Stimulated activated CD4-positive, alpha-beta T cell treated with anti-CD3 and anti-CD28 coated beads, Interleukin-1b, Interleukin-23, amount 100 ng/mL, for 4 hours (primary cell): Measurements from ENCODE around the gene NAALADL1.

Experiments
- DNase-seq, 2 donors: peaks; one replicate each; pipeline ENCODE4 v3.0.0-alpha.2; 2020; ENCODE audit warnings: low read depth in 2 of 2

The NAALADL1 gene, protein sequence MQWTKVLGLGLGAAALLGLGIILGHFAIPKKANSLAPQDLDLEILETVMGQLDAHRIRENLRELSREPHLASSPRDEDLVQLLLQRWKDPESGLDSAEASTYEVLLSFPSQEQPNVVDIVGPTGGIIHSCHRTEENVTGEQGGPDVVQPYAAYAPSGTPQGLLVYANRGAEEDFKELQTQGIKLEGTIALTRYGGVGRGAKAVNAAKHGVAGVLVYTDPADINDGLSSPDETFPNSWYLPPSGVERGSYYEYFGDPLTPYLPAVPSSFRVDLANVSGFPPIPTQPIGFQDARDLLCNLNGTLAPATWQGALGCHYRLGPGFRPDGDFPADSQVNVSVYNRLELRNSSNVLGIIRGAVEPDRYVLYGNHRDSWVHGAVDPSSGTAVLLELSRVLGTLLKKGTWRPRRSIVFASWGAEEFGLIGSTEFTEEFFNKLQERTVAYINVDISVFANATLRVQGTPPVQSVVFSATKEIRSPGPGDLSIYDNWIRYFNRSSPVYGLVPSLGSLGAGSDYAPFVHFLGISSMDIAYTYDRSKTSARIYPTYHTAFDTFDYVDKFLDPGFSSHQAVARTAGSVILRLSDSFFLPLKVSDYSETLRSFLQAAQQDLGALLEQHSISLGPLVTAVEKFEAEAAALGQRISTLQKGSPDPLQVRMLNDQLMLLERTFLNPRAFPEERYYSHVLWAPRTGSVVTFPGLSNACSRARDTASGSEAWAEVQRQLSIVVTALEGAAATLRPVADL

DNA sequence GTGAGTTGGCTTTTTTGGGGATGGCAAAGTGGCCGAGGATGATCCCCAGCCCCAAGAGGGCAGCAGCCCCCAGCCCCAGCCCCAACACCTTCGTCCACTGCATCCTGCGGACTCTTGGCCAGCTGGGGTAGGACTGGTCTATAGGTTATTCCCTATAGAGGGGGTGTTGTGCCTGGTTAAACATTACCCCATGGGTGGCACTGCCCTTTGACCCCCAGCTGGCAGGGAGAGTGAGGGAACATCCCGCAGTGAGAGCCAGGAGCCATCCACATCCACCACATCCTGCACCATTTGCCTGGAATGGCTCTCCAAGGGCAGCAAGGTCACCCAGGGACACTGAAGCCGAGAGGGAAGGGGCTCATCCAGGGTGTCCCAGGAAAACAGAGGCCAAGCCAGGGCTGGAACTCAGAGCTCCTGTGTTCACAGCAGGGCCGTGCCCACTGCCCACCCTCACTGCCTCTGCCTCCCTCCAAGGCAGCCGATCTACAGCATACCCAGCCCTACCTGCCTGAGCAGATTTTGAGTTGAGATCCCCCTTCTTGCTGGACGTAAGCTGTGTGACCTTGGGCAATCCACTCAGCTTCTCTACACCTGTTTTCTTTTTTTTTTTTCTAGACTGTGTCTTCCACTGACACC, at the start of gene NAALADL1:
NAALADL1 (minus strand) TSS at position 135 of the 636 bp plus-strand sequence; CDS start at position 103, 32 bp downstream.
- no peak for DNase-seq

DNA sequence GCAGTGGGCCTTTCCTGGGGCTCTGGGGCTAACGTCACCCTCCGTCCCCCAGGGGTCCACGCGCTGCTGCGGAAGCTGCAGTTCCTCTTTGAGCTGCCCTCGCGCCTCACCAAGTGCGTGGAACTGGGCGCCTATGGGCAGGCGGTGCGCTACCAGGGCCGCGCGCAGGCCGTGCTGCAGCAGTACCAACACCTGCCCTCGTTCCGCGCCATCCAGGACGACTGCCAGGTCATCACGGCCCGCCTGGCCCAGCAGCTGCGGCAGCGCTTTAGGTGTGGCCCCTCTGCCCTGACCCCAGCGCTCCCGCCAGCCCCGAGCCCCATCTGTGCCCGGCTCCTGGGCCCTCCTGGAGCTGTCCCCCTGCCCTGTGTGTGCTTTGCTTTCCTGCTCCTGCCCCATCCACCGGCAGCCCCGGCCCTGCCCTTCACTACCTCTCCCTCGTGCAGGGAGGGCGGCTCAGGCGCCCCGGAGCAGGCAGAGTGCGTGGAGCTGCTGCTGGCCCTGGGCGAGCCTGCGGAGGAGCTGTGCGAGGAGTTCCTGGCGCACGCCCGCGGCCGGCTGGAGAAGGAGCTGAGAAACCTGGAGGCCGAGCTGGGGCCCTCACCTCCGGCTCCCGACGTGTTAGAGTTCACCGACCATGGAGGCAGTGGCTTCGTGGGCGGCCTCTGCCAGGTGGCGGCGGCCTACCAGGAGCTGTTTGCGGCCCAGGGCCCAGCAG, 49.6 kb upstream of the NAALADL1 start:
- no peak for DNase-seq

DNA sequence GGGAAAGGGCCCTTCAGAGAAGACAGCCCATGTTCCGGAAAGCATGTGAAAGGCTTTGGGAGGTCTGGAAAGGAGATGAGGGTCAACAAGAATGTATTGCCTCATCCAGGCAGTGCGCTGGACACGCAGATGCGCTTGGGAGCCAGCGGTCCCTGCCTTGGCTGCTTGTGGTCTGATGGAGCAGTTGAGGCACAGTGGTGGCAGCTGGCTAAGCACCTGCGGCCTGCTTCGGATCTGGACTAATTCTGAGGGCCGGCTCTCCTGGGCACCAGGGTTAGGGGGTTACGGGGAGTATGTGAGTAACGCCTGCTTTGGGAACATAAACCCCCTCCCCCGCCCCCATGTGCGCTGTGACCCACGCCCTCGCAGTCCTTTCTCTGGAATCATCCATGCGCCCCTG, 48.7 kb upstream of the NAALADL1 start:
- DNase-seq, result no peak

DNA sequence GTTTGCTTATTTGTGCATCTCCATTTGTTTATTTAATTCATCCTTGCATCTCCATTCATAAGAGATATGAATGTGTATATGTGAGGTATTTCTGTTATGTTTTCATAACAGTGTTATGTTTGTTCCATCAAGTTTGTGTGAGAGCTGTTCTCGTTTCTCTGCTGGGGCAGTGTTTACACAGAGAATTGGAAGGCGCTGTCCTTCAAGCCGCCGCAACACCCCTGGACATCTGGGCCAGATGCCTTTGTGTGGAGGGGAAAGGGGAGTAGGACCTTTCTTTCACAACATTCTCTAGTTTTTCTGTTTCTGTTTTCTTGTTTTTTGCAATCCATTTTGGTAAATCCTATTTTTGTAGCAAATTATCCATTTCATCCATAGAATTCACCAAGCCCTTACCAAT, 46.3 kb upstream of the NAALADL1 start:
- no peak for DNase-seq

DNA sequence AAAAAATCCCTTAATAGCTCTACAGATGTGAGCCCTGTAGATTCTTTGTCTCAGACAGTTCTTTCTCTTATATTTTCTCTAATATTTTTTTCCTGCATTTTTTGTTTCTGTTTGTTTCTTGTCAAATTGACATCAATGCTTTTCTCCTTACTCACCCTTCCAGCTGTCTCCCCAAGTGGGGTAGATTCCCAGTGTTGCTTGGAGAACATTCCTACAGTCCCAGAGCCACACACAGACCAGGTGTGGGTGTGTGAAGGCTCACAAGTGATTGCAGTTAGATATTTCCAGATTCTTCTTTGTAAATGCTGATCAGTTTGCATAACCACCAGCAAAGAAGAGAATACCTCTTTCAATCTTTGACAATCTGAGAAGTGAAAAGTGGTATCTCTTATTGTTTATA, 45.1 kb upstream of the NAALADL1 start:
- DNase-seq, result no peak

DNA sequence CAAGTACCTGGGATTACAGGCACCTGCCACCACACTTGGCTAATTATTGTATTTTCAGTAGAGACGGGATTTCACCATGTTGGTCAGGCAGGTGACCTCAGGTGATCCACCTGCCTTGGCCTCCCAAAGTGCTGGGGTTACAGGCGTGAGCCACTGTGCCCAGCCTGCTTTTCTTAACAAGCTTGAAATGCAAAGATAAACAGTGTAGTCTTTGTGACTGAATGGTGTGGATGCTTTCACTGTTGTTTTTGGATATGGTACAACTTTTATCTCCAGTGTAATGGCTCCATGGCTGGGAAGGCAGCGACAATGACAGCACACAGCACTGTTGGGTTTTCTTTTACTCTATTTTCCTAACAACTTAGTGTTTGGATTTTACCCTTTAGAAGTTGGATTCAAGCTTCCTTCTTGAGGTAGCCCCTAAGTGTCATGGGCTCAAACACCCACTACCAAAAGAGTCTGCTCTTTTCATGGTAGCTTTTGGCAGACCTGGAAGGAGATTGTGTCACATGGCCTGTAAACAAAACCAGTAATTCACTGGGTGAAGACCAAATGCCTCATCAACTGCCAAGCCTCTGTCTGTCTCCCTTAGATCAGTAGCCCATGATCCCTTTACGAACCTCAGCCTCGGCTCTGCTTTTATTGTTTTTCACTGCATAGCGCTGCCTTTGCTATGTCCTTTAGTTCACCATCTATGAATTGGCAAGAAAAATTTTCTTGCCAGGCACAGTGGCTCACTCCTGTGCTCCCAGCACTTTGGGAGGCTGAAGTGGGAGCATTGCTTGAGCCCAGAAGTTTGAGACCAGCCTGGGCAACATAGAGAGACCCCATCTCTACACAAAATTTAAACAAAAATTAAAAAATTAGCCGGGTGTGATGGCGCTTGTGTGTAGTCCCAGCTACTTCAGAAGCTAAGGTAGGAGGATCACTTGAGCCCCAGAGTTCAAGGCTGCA, 44.1 kb upstream of the NAALADL1 start:
- no peak for DNase-seq

DNA sequence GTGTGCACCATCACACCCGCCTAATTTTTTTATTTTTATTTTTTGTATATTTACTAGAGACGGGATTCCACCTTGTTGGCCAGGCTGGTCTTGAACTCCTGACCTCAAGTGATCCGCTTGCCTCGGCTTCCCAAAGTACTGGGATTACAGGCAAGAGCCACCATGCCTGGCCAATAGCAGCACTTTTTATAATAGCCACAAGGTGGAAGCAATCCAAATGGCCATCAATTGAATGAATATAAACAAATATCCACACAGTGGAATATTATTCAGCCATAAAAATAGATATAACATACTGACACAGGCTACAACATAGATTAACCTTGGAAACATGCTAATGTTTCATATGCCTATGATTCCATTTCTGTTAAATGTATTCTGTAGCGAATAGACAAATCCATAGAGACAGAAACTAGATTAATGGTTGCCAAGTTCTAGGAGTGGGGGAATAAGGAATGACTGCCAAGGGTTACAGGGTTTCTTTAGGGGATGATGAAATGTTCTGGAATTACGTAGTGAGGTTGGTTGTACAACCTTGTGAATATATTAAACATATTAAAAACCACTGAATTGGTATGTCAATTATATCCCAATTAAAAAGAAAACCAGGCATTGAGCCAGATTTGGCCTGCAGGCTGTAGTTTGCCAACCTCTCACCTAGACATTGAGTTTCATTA, 42.5 kb upstream of the NAALADL1 start:
- no peak for DNase-seq

DNA sequence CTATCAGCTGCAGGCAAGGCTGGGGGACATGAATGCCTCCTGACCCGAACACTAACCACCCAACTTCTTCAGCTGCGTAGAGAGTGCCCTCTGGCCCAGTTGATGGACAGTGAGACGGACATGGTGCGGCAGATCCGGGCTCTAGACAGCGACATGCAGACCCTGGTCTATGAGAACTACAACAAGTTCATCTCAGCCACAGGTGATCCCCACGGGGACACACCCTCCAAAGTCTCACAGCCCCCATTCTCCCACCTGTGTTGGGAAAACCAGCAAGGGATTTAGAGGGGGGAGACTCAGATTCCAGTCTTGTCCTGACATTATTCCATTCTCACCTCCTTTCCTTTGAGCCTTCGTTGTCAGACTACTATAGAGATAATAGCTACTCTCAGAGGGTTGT, 38.6 kb upstream of the NAALADL1 start:
- no peak for DNase-seq

DNA sequence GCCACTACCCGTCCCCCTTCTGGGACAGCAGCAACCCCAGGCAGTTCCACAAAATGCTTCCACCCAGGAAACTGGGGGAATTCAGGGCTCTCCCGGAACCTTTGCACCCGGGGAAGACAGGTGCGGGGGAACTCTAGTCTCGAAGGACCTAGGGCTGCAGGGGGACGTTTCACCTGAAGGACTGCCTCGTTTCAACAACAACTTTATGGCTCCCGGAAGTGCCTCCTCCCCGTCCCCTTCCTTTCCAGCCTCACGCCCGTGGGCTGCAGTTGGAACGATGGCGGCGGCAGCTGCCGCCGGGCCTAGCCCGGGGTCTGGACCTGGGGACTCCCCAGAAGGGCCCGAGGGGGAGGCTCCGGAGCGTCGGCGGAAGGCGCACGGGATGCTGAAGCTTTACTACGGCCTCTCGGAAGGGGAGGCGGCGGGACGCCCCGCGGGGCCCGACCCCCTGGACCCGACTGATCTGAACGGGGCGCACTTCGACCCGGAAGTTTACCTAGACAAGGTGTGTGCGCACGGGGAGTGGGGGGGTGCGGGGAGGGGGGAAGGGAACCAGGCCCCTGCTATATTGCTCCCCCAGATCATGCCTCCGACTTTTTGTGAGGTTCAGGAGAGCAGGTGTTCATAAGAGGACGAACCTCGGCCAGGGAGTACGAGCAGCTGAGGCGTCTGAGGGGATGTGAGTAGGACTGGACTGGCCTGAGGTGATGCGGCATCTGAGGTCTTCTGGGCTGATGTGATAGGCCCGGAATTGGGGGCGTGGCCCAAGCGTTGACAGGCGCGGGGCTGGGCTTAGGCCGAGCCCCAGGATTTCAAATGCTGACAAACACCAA, 37.8 kb upstream of the NAALADL1 start, which contains the start of gene VPS51:
VPS51 (plus strand) TSS at position 241 of the 833 bp plus-strand sequence; CDS start at position 278, 37 bp downstream.
- peak; percentile 73 to 76 for DNase-seq

DNA sequence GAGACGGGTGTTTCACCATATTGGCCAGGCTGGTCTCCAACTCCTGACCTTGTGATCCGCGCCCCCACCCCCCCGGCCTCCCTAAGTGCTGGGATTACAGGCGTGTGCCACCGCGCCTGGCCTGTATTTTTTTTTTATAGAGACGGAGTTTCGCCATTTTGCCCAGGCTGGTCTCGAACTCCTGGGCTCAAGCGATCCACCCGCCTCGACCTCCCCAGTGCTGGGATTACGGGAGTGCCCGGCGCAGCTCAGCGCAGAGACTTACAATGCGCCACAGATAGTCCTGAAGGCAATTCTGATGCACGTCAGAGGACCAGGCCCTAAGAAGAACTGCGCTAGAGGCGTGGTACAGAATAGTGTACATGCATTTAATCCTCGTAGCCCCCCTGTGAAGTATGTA, 37.1 kb upstream of the NAALADL1 start:
- no peak for DNase-seq

DNA sequence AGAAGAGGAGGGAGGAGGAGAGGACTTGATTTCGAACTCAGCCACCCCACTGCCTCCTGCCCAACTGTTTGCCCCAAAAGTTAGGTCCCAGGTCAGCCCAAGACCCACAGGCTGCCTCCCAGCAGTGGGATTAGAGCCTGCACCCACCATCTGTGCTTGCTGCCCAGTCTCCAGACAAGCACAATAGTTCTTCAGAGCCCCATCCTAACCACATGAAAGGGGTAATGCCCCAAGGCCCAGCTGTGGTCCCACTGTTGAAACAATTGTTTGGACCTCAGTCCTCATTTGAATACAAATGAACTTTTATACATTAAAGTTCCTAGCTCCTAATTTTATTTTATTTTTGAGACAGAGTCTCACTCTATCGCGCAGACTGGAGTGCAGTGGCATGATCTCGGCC, 32.3 kb upstream of the NAALADL1 start:
- DNase-seq, result no peak

DNA sequence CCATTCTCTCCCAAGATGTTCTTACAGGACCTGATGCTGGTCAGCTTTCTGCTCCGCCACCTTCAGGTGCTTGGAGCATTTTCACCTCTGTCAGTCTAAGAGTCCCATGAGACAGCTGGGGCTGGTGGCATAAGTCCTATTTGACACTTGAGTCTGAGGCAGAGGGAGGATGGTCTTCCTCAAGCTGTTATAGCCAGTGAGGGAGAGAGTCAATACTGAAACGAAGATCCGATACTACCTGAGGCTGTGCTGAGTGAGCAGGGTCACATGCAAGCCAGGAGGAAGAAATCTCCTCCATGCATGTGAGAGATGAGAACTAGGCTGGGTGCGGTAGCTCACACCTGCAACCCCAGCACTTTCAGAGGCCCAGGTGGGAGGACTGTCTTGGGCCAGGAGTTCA, 31.3 kb upstream of the NAALADL1 start:
- no peak for DNase-seq

DNA sequence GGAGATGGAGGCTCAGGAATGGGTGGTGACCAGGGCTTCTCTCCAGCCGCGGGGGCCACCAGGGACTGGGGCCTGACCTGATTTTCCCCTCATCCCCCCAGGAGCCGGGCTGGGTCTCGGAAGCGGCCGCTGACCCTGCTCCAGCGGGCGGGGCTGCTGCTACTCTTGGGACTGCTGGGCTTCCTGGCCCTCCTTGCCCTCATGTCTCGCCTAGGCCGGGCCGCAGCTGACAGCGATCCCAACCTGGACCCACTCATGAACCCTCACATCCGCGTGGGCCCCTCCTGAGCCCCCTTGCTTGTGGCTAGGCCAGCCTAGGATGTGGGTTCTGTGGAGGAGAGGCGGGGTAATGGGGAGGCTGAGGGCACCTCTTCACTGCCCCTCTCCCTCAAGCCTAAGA, 29.5 kb upstream of the NAALADL1 start:
- DNase-seq, result no peak

DNA sequence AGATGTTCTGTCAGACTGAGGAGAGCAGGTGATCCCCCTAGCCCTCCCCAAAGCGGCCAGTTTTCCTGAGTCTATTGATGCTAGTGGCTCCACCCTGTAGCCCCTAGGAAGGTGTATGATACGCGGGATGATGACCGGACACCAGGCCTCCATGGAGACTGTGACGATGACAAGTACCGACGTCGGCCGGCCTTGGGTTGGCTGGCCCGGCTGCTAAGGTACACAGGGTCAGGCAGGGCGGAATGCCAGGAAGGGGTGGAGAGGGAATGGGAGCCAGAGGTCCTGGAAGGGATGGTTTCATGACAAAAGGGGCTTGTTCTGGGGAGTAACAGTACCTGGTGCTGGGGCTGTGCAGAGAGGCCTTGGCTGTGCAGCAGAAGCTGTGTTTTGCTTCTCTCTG, 28.9 kb upstream of the NAALADL1 start:
- DNase-seq, result no peak

DNA sequence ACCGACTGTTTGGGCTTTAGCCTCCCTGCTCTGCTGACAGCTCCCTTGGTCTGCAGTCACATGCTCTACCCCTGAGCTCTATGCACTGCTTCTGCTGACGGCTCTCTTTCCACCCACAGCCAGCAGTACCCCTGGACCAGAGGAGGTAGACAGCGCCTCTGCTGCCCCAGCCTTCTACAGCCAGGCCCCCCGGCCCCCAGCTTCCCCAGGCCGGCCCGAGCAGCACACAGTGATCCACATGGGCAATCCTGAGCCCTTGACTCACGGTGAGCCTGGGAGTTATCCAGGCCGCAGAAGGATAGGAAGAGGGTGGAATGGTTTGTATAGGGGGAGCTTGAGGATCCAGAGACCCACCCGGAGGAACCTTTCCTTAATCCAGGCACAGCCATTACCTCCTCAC, 28.5 kb upstream of the NAALADL1 start:
- no peak for DNase-seq

DNA sequence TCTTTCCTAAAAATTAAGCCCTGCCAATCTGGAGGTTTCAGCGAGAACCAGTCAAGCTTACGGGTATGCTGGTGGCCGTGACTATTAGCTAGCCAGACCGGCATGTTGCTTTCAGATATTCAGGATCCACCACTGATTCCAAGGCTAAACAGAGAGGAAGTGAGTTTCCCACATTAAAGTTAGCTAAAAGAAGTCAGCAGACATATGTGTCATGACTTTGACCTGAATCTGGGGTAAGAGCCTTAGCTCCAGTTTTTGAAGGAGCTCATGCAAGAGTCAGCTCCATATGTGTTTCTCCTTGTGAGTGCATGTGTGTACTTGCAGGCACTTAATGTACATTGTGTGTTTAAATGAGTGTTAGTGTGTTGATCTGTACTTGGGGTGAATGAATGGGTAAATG, 27.1 kb upstream of the NAALADL1 start:
- DNase-seq, result no peak

DNA sequence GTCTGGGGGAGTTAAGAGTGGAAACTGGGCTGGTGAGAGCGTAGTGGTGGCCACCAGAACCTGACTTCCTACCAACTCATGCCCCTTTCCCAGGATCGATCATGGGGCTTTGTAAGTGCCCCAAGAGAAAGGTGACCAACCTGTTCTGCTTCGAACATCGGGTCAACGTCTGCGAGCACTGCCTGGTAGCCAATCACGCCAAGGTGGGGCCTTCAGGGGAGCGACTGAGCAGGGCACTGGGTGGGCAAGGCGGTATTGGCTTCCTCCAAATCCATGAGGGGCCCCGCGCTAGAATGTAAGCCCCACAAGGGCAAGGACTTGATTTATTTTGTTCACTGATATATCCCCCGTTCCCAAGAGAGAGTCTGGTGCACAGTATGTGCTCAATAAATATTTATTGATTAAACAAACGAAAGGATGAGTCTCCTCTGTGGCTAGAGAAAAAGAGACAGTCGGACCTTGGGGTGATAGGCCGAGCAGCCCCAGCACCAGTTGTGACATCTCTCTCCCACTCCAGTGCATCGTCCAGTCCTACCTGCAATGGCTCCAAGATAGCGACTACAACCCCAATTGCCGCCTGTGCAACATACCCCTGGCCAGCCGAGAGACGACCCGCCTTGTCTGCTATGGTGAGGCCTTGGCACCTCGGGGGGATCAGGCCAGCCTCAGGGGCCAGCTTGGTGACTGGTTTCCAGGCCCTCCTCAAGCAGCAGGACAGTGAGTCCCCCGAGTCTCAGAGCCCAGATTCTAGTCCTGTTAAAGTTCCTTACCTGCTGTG, 26.4 kb upstream of the NAALADL1 start:
- no peak for DNase-seq

DNA sequence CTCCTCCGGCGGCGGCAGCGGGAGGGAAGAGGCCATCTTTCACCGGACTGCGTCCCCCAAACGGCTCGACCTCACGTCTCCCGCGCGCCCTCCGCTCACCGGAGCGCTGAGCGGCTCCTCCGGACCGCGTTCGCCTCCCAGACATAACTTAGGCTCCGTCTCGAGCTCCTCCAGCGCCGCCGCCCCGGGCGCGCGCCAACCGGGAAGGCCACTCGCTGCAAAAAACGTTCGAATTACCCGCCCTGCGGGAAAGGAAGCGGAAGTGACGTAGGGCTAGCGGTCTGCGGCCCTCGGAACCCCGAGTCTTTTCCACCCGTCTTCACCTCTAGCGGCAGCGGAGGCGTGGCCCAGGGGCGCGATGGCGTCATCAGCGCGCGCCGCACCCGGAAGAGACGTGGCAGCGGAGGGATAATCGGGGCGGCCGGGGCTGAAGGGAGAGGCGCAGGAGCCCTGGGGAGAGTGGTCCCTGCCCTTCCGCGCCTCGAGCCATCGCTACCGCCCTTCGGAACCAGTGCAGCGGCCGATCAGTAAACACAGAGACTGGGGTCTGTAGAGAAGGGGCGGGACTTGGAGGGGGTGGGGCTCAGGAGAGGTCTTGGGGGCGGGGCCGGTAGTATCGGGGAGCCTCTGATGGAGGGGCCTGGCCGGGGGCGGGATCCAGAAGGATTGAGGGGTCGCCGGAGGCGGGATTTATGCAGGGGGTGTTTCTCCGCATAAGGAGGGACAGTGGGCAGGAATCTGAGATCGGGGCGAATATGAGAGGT, 25.7 kb upstream of the NAALADL1 start, which contains the start of the genes CDCA5 and ZFPL1:
CDCA5 (minus strand) TSS at position 207 of the 764 bp plus-strand sequence; CDS start at position 145, 62 bp downstream.
ZFPL1 (plus strand) TSS at position 389 of the 764 bp plus-strand sequence. CDS start 477 bp downstream, outside the sequence.
- peak; percentile 91 to 93 for DNase-seq
